Neuronal stem cell (in vitro differentiated cells): ENCODE data around the gene EPB41L4A.

Experiments
- DNase-seq: peaks from one replicate; pipeline ENCODE4 v3.0.0-alpha.2; 2013; ENCODE audit warnings: low spot score
- H2AFZ ChIP-seq: one replicate; pipeline ENCODE4 v1.6.1; 2013; ENCODE audit warnings: mild to moderate bottlenecking, low read length, inconsistent platforms
- H2AK5ac ChIP-seq: 2 replicates; pipeline ENCODE4 v1.6.1; 2013; ENCODE audit warnings: low read depth, mild to moderate bottlenecking, inconsistent platforms, low read length, moderate library complexity, mixed read lengths
- H2BK120ac ChIP-seq: 2 replicates; pipeline ENCODE4 v1.6.1; 2013; ENCODE audit warnings: low read depth, mild to moderate bottlenecking, inconsistent platforms, low read length, moderate library complexity, mixed read lengths
- H2BK12ac ChIP-seq: one replicate; pipeline ENCODE4 v1.6.1; 2013; ENCODE audit warnings: low read length, inconsistent platforms
- H2BK15ac ChIP-seq: 2 replicates; pipeline ENCODE4 v1.6.1; 2013; ENCODE audit warnings: mild to moderate bottlenecking, low read length, inconsistent platforms, mixed read lengths
- H2BK5ac ChIP-seq: one replicate; pipeline ENCODE4 v1.6.1; 2013; ENCODE audit warnings: inconsistent platforms, mild to moderate bottlenecking, low read length, moderate library complexity
- H3K14ac ChIP-seq: one replicate; pipeline ENCODE4 v1.6.1; 2013; ENCODE audit warnings: low read length, inconsistent platforms
- H3K18ac ChIP-seq: 2 replicates; pipeline ENCODE4 v1.6.1; 2013; ENCODE audit warnings: low read length, inconsistent platforms
- H3K23ac ChIP-seq: 2 replicates; pipeline ENCODE4 v1.6.1; 2013; ENCODE audit warnings: low read depth, mild to moderate bottlenecking, mixed read lengths, low read length, inconsistent platforms; ENCODE audit not compliant: poor library complexity
- H3K27ac ChIP-seq: replicated peaks from 3 replicates; pipeline ENCODE4 v1.5.1; 2013; ENCODE audit warnings: low read length, inconsistent platforms
- H3K27me3 ChIP-seq, 3 experiments: 2 replicates each; pipeline ENCODE4 v1.6.1; 2013; ENCODE audit warnings: low read length in 3 of 3, mild to moderate bottlenecking in 2 of 3, inconsistent platforms in 1 of 3, low read depth in 1 of 3, mixed read lengths in 1 of 3, moderate library complexity in 1 of 3; ENCODE audit not compliant: control insufficient read depth in 3 of 3, insufficient read depth in 3 of 3
- H3K36me3 ChIP-seq, 2 donors: replicated peaks in 1 of 2; 2 replicates each; pipeline ENCODE4 v1.6.1; 2013; ENCODE audit warnings: low read length in 2 of 2; ENCODE audit not compliant: control insufficient read depth in 2 of 2, insufficient read depth in 2 of 2
- H3K4ac ChIP-seq: 2 replicates; pipeline ENCODE4 v1.6.1; 2013; ENCODE audit warnings: inconsistent platforms, mild to moderate bottlenecking, low read length, moderate library complexity
- H3K4me1 ChIP-seq, 2 donors: 1 replicate in 1 of 2; 2 replicates in 1 of 2; pipeline ENCODE4 v1.6.1; 2013; ENCODE audit warnings: low read length in 2 of 2, low read depth in 1 of 2; ENCODE audit not compliant: control insufficient read depth in 2 of 2, insufficient read depth in 1 of 2
- H3K4me2 ChIP-seq: one replicate; pipeline ENCODE4 v1.6.1; 2013; ENCODE audit warnings: mild to moderate bottlenecking, low read length, inconsistent platforms; ENCODE audit not compliant: insufficient read depth, poor library complexity, severe bottlenecking
- H3K4me3 ChIP-seq, 2 donors: 2 replicates each; pipeline ENCODE4 v1.5.1; 2013; ENCODE audit warnings: low read length in 2 of 2, mild to moderate bottlenecking in 2 of 2, inconsistent platforms in 1 of 2, moderate library complexity in 1 of 2
- H3K79me1 ChIP-seq: one replicate; pipeline ENCODE4 v1.6.1; 2013; ENCODE audit warnings: low read depth, mild to moderate bottlenecking, inconsistent platforms, low read length, moderate library complexity
- H3K9ac ChIP-seq: one replicate; pipeline ENCODE4 v1.6.1; 2013; ENCODE audit warnings: mild to moderate bottlenecking, low read depth, low read length, inconsistent platforms; ENCODE audit not compliant: poor library complexity
- H3K9me3 ChIP-seq, 2 donors: replicated peaks in 1 of 2; 2 replicates each; pipeline versions ENCODE3 to v1.6.1; 2013; ENCODE audit warnings: low read length in 2 of 2, mild to moderate bottlenecking in 2 of 2, inconsistent platforms in 1 of 2, low read depth in 1 of 2, mixed read lengths in 1 of 2, moderate library complexity in 1 of 2; ENCODE audit not compliant: control insufficient read depth in 2 of 2, insufficient read depth in 1 of 2
- H4K8ac ChIP-seq: one replicate; pipeline ENCODE4 v1.6.1; 2013; ENCODE audit warnings: low read depth, mild to moderate bottlenecking, inconsistent platforms, low read length, moderate library complexity
- H4K91ac ChIP-seq: one replicate; pipeline ENCODE4 v1.6.1; 2013; ENCODE audit warnings: low read length, low read depth, mild to moderate bottlenecking, inconsistent platforms; ENCODE audit not compliant: poor library complexity
- WGBS, 2 donors: extraction: QIAGEN DNeasy Blood & Tissue Kit; methylation state at CpG; one replicate each; pipeline ENCODE4 v1.1.7; 2013; ENCODE audit warnings: missing lambda C conversion rate in 2 of 2, mixed read lengths in 1 of 2; ENCODE audit not compliant: insufficient read length in 2 of 2, insufficient replicate concordance in 1 of 2; ENCODE audit errors: extremely low coverage in 2 of 2; 5-methylcytosine and 5-hydroxymethylcytosine counted together

The EPB41L4A gene

DNA sequence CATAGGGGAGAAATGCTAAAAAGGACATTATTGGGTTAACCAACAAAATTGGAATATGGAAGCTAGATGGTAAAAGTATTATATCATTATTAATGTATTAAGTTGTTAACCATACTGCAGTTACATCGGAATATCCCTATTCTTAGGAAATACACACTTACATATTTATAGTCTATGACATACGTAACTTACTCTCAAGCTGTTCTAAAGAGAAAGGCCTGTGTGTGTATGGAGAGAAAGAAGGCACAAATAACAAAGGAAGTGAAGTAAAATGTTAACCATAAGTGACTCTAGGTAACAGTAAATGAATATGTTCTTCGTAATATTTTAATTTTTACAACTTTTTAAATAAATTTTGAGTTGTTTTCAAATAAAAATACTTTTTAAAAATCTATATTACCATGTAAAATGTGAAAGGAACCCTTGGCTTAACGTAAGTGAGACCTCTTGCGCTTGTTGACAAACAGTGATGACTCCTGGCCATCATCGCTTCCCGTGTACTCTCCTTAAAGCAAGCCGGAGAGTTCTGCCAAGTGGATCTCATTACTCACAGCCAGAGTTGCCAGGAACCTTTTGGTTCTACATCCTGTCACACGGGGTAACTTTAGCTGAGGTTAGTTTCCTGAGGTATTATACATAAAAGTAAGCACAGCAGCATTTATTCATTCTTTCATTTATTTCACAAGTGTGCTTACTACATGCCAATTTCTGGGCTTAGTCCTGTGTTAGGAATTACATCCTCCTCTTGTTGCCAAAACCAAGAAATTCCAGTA, 165.4 kb downstream of the EPB41L4A start:
- H3K9ac ChIP-seq, result no peak overlapping the region
- no peak overlapping the region for H3K23ac ChIP-seq
- DNase-seq, result no peak
- H2BK15ac ChIP-seq, result no peak overlapping the region
- H2AFZ ChIP-seq, result no peak overlapping the region
- H2BK5ac ChIP-seq, result no peak overlapping the region
- no peaks in the 10 kb centered on the region for H3K79me1 ChIP-seq
- H4K91ac ChIP-seq, result no peak overlapping the region
- H3K27me3 ChIP-seq, result no peaks in the 10 kb centered on the region
- H3K36me3 ChIP-seq, result peaks cover 0 to 19% of the 10 kb centered on the region in 2 donors
- no peak overlapping the region for H3K4me3 ChIP-seq
- no peak overlapping the region for H3K18ac ChIP-seq
- H2AK5ac ChIP-seq, result no peak overlapping the region
- no peak overlapping the region for H4K8ac ChIP-seq
- no peak overlapping the region for H3K27ac ChIP-seq
- H3K4ac ChIP-seq, result no peak overlapping the region
- no peak overlapping the region for H2BK12ac ChIP-seq
- H3K9me3 ChIP-seq, result no peaks in the 10 kb centered on the region
- H3K4me2 ChIP-seq, result no peak overlapping the region
- H3K14ac ChIP-seq, result no peak overlapping the region
- no CpG with 5 or more reads among the region's 9 CpGs for WGBS, 2 donors
- H2BK120ac ChIP-seq, result no peak overlapping the region
- H3K4me1 ChIP-seq, result no peaks in the 10 kb centered on the region

DNA sequence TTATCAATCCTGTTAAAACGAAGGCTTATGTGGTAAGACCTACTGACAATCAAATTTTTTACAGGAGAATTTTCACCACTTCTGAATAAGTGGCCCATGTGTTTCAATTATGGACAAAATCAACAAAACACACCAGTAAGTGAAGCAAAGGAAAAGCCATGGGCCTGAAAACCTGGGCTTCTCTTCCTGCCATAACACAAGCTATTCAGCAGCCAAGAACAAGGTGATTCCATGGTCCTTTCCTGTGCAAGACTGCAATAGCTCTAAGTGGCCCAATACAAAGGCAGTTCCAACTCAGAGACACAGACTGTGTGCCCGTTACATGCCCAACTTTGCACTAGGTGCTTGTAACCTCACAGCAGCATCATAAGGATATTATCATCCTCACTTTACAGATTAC, 168.5 kb downstream of the EPB41L4A start:
- DNase-seq, result no peak
- Histone ChIP-seq H3K14ac (no peak overlapping the region), H2BK120ac (no peak overlapping the region), H2AK5ac (no peak overlapping the region), H4K91ac (no peak overlapping the region), H3K36me3 (peaks cover 0 to 10% of the 10 kb centered on the region in 2 donors), H3K4me1 (peaks cover 8 to 15% of the 10 kb centered on the region in 2 donors), H3K9me3 (no peaks in the 10 kb centered on the region), H3K23ac (no peak overlapping the region), H3K4me3 (no peak overlapping the region), H2BK5ac (no peak overlapping the region), H2BK15ac (no peak overlapping the region), H3K4me2 (no peak overlapping the region), H3K27ac (no peak overlapping the region), H3K9ac (no peak overlapping the region), H2AFZ (no peak overlapping the region), H2BK12ac (no peak overlapping the region), H3K4ac (no peak overlapping the region), H3K18ac (no peak overlapping the region), H3K79me1 (no peaks in the 10 kb centered on the region), H3K27me3 (no peaks in the 10 kb centered on the region), H4K8ac (no peak overlapping the region)
- WGBS, 2 donors, result no CpG with 5 or more reads among the region's 2 CpGs

DNA sequence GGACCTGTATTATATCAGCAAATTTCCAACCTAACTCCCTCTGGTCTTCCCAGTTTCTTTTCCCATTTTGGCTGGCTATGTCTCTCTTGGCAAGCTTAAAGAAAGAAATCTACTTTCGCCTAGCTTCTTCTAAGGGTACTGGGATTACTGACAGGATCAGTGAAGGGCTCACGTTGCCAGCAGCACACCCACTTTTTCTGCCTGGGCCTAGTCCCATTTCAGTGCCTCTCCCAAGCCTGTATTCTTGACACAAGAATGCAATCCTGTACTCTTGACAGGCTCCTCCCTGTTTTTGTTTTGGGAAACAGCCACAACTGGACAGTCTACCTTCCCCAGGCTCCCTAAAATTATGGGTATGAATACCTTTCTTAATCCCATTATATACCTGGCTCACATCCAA, 170.5 kb downstream of the EPB41L4A start:
- Histone ChIP-seq H3K27ac (no peak overlapping the region), H3K18ac (no peak overlapping the region), H2BK12ac (no peak overlapping the region), H3K4me2 (no peak overlapping the region), H2BK120ac (no peak overlapping the region), H4K91ac (no peak overlapping the region), H2AK5ac (no peak overlapping the region), H4K8ac (no peak overlapping the region), H3K9me3 (no peaks in the 10 kb centered on the region), H3K4me1 (peaks cover 8 to 17% of the 10 kb centered on the region in 2 donors), H3K79me1 (no peaks in the 10 kb centered on the region), H3K4ac (no peak overlapping the region), H3K23ac (no peak overlapping the region), H3K14ac (no peak overlapping the region), H3K9ac (no peak overlapping the region), H2BK15ac (no peak overlapping the region), H3K27me3 (no peaks in the 10 kb centered on the region), H2BK5ac (no peak overlapping the region), H3K36me3 (peaks cover 0 to 5% of the 10 kb centered on the region in 2 donors), H3K4me3 (no peak overlapping the region), H2AFZ (no peak overlapping the region)
- no CpG with 5 or more reads among the region's 2 CpGs for WGBS, 2 donors
- no peak for DNase-seq

DNA sequence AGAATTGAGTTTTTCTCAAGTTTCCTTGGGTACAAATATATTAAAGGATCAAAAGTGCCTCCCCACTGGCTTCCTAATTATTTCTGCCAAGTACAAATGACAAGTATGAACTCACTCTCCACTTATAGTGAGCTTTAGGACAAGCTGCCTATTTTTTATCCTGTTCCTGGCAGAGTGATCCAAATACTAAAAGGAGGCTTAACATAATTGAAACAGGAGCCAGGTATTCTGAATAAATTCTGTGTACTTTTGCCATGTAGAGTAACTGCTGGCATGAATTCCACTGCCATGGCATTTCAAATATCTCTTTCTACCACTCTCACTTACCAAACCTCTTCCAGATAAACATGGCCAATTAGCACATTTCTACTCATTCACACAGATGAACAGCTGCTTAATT, 171.1 kb downstream of the EPB41L4A start:
- Histone ChIP-seq H3K4me1 (peaks cover 8 to 17% of the 10 kb centered on the region in 2 donors), H2AK5ac (no peak overlapping the region), H2AFZ (no peak overlapping the region), H3K4me3 (no peak overlapping the region), H4K91ac (no peak overlapping the region), H3K18ac (no peak overlapping the region), H3K27ac (no peak overlapping the region), H3K23ac (no peak overlapping the region), H2BK120ac (no peak overlapping the region), H2BK15ac (no peak overlapping the region), H2BK5ac (no peak overlapping the region), H3K27me3 (no peaks in the 10 kb centered on the region), H2BK12ac (no peak overlapping the region), H3K14ac (no peak overlapping the region), H3K4ac (no peak overlapping the region), H3K36me3 (peaks cover 0 to 5% of the 10 kb centered on the region in 2 donors), H3K9ac (no peak overlapping the region), H3K9me3 (no peaks in the 10 kb centered on the region), H3K4me2 (no peak overlapping the region), H3K79me1 (no peaks in the 10 kb centered on the region), H4K8ac (no peak overlapping the region)
- no peak for DNase-seq
